ENCODE results near the gene G6PC2. TPM values are rescaled to one million over a fixed set of nuclear protein-coding genes. Genes with fewer than 3 reads are reported as not detected.

The G6PC2 gene
- polyA plus RNA-seq, 1 donor from 2014 or later, result not detected

DNA sequence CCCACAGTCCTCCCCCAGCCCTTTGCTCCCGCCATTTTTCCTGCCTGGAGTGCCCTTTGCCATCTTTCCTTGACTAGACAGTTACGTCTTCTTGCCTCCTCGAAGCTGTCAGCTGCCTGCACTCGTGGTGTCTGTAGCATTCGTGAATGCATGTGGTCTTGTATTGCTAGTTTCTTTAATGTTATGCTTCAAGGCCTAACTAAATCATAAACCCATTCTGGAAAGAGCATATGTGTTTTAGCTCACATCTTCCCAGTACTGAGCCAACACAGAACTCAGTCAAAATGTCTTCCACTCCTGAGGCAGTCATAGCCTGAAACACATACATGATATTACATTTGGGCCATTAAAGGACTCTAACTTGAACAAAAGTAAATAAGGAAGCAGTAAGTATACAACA, 46.4 kb upstream of the G6PC2 start:
- Histone ChIP-seq H3K4me3 (ENCODE audit: low read length) (no peak overlapping the region), H3K27ac (ENCODE audit: low read length) (no peak overlapping the region), H3K9ac (ENCODE audit: low read length) (no peak overlapping the region), H3K36me3 (ENCODE audit: insufficient read depth, low read length) (no peaks in the 10 kb centered on the region), H3K79me2 (replicated peaks; ENCODE audit: insufficient read depth, low read length) (no peaks in the 10 kb centered on the region), H3F3A (ENCODE audit: insufficient read depth, low read length, poor library complexity, severe bottlenecking) (no peaks in the 10 kb centered on the region), H3K4me2 (ENCODE audit: low read length) (no peak overlapping the region), H3K9me3 (ENCODE audit: low read length) (no peaks in the 10 kb centered on the region), H3K27me3 (ENCODE audit: insufficient read depth, low read depth, low read length) (no peaks in the 10 kb centered on the region), H2AFZ (ENCODE audit: low read depth, low read length) (no peak overlapping the region), H3K9me2 (ENCODE audit: insufficient read depth, low read length) (no peaks in the 10 kb centered on the region), H4K20me1 (ENCODE audit: insufficient read depth) (no peaks in the 10 kb centered on the region)
- TF ChIP-seq POLR2AphosphoS5 (IDR thresholded peaks at IDR 0.05) (no peak), EZH2 (IDR thresholded peaks at IDR 0.05; ENCODE audit: borderline replicate concordance, insufficient read depth, low read length, poor library complexity, severe bottlenecking) (no peak), MXI1 (conservative IDR thresholded peaks at IDR 0.05; ENCODE audit: poor library complexity, severe bottlenecking) (no peak), RAD21 (conservative IDR thresholded peaks at IDR 0.05) (no peak), TAF1 (IDR thresholded peaks at IDR 0.05; ENCODE audit: low read depth) (no peak), SMC3 (conservative IDR thresholded peaks at IDR 0.05; ENCODE audit: poor library complexity) (no peak), EP300 (conservative IDR thresholded peaks at IDR 0.05; ENCODE audit: poor library complexity, severe bottlenecking) (no peak)
- TF ChIP-seq, protein P1, sequence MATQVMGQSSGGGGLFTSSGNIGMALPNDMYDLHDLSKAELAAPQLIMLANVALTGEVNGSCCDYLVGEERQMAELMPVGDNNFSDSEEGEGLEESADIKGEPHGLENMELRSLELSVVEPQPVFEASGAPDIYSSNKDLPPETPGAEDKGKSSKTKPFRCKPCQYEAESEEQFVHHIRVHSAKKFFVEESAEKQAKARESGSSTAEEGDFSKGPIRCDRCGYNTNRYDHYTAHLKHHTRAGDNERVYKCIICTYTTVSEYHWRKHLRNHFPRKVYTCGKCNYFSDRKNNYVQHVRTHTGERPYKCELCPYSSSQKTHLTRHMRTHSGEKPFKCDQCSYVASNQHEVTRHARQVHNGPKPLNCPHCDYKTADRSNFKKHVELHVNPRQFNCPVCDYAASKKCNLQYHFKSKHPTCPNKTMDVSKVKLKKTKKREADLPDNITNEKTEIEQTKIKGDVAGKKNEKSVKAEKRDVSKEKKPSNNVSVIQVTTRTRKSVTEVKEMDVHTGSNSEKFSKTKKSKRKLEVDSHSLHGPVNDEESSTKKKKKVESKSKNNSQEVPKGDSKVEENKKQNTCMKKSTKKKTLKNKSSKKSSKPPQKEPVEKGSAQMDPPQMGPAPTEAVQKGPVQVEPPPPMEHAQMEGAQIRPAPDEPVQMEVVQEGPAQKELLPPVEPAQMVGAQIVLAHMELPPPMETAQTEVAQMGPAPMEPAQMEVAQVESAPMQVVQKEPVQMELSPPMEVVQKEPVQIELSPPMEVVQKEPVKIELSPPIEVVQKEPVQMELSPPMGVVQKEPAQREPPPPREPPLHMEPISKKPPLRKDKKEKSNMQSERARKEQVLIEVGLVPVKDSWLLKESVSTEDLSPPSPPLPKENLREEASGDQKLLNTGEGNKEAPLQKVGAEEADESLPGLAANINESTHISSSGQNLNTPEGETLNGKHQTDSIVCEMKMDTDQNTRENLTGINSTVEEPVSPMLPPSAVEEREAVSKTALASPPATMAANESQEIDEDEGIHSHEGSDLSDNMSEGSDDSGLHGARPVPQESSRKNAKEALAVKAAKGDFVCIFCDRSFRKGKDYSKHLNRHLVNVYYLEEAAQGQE (IDR thresholded peaks at IDR 0.05; ENCODE audit: borderline replicate concordance), result no peak
- TF ChIP-seq, protein P2, sequence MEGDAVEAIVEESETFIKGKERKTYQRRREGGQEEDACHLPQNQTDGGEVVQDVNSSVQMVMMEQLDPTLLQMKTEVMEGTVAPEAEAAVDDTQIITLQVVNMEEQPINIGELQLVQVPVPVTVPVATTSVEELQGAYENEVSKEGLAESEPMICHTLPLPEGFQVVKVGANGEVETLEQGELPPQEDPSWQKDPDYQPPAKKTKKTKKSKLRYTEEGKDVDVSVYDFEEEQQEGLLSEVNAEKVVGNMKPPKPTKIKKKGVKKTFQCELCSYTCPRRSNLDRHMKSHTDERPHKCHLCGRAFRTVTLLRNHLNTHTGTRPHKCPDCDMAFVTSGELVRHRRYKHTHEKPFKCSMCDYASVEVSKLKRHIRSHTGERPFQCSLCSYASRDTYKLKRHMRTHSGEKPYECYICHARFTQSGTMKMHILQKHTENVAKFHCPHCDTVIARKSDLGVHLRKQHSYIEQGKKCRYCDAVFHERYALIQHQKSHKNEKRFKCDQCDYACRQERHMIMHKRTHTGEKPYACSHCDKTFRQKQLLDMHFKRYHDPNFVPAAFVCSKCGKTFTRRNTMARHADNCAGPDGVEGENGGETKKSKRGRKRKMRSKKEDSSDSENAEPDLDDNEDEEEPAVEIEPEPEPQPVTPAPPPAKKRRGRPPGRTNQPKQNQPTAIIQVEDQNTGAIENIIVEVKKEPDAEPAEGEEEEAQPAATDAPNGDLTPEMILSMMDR (IDR thresholded peaks at IDR 0.05; ENCODE audit: poor library complexity, severe bottlenecking), result no peak

DNA sequence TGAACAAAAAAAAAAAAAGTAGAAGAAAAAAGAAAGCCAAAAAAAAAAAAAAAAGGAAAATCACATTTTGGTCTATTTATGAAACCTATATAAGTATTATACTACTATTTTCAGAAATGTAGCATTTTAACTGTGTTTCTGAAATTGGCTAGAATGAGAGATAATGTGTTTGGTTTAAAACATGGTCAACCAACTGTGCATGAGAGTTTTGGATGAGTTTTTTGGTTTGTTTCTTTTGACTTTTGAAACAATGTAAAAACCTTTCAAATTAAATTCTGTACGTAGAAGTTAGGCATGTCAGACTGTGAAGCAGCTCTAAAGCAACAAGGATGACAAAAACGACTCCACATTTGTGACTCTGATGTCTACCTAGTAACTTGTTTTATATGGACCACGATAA, 45.5 kb upstream of the G6PC2 start:
- Histone ChIP-seq H3K79me2 (replicated peaks; ENCODE audit: insufficient read depth, low read length) (no peaks in the 10 kb centered on the region), H3K9ac (ENCODE audit: low read length) (no peak overlapping the region), H3K9me2 (ENCODE audit: insufficient read depth, low read length) (no peaks in the 10 kb centered on the region), H3K36me3 (ENCODE audit: insufficient read depth, low read length) (no peaks in the 10 kb centered on the region), H3K27me3 (ENCODE audit: insufficient read depth, low read depth, low read length) (no peaks in the 10 kb centered on the region), H3K27ac (ENCODE audit: low read length) (no peak overlapping the region), H3K4me2 (ENCODE audit: low read length) (no peak overlapping the region), H4K20me1 (ENCODE audit: insufficient read depth) (no peaks in the 10 kb centered on the region), H3F3A (ENCODE audit: insufficient read depth, low read length, poor library complexity, severe bottlenecking) (no peaks in the 10 kb centered on the region), H3K9me3 (ENCODE audit: low read length) (no peaks in the 10 kb centered on the region), H2AFZ (ENCODE audit: low read depth, low read length) (no peak overlapping the region), H3K4me3 (ENCODE audit: low read length) (no peak overlapping the region)
- TF ChIP-seq TAF1 (IDR thresholded peaks at IDR 0.05; ENCODE audit: low read depth), result no peak
- no peak for TF ChIP-seq MXI1 (conservative IDR thresholded peaks at IDR 0.05; ENCODE audit: poor library complexity, severe bottlenecking)
- no peak for TF ChIP-seq POLR2AphosphoS5 (IDR thresholded peaks at IDR 0.05)
- TF ChIP-seq, protein P2 (IDR thresholded peaks at IDR 0.05; ENCODE audit: poor library complexity, severe bottlenecking), result no peak
- TF ChIP-seq RAD21 (conservative IDR thresholded peaks at IDR 0.05), result no peak
- no peak for TF ChIP-seq EZH2 (IDR thresholded peaks at IDR 0.05; ENCODE audit: borderline replicate concordance, insufficient read depth, low read length, poor library complexity, severe bottlenecking)
- TF ChIP-seq EP300 (conservative IDR thresholded peaks at IDR 0.05; ENCODE audit: poor library complexity, severe bottlenecking), result no peak
- TF ChIP-seq, protein P1 (IDR thresholded peaks at IDR 0.05; ENCODE audit: borderline replicate concordance), result no peak
- no peak for TF ChIP-seq SMC3 (conservative IDR thresholded peaks at IDR 0.05; ENCODE audit: poor library complexity)
